Mesenchymal stem cell (in vitro differentiated cells and primary cell): ENCODE results near the gene CHST12.
A peak's percentile ranks its signal among the peaks of the same experiment; 100 is the strongest.

ENCODE experiments used
- DNase-seq: peaks from one replicate; pipeline ENCODE4 v3.0.0-alpha.2; 2013
- H2AFZ ChIP-seq: one replicate; pipeline ENCODE4 v1.6.1; 2013; ENCODE audit warnings: low read depth, mild to moderate bottlenecking, control low read depth, inconsistent platforms, low read length, moderate library complexity
- H2AK5ac ChIP-seq: 2 replicates; pipeline ENCODE4 v1.6.1; 2013; ENCODE audit warnings: low read length, moderate library complexity, mild to moderate bottlenecking, inconsistent platforms; ENCODE audit not compliant: severe bottlenecking
- H2BK120ac ChIP-seq: one replicate; pipeline ENCODE4 v1.6.1; 2013; ENCODE audit warnings: low read depth, mild to moderate bottlenecking, inconsistent platforms, low read length, moderate library complexity
- H2BK12ac ChIP-seq, 2 experiments: one replicate each; pipeline ENCODE4 v1.6.1; 2013; ENCODE audit warnings: inconsistent platforms in 2 of 2, low read length in 2 of 2, mild to moderate bottlenecking in 2 of 2, moderate library complexity in 2 of 2, control low read depth in 1 of 2
- H2BK15ac ChIP-seq: one replicate; pipeline ENCODE4 v1.6.1; 2013; ENCODE audit warnings: mild to moderate bottlenecking, low read depth, inconsistent platforms; ENCODE audit not compliant: poor library complexity, severe bottlenecking
- H2BK5ac ChIP-seq: 2 replicates; pipeline ENCODE4 v1.6.1; 2013; ENCODE audit warnings: low read depth, mild to moderate bottlenecking, low read length, control low read depth, inconsistent platforms; ENCODE audit not compliant: poor library complexity, severe bottlenecking
- H3K14ac ChIP-seq, 2 experiments: one replicate each; pipeline ENCODE4 v1.6.1; 2013; ENCODE audit warnings: inconsistent platforms in 2 of 2, low read length in 2 of 2, control low read depth in 1 of 2, mild to moderate bottlenecking in 1 of 2, moderate library complexity in 1 of 2
- H3K18ac ChIP-seq, 2 experiments: one replicate each; pipeline ENCODE4 v1.6.1; 2013; ENCODE audit warnings: inconsistent platforms in 2 of 2, low read length in 2 of 2, control low read depth in 1 of 2, low read depth in 1 of 2, mild to moderate bottlenecking in 1 of 2
- H3K23ac ChIP-seq, 2 experiments: one replicate each; pipeline ENCODE4 v1.6.1; 2013; ENCODE audit warnings: inconsistent platforms in 2 of 2, low read length in 2 of 2, mild to moderate bottlenecking in 2 of 2, moderate library complexity in 2 of 2, control low read depth in 1 of 2
- H3K27ac ChIP-seq: 2 replicates; pipeline ENCODE4 v1.5.1; 2013; ENCODE audit warnings: mild to moderate bottlenecking, moderate library complexity, low read length, control low read depth, inconsistent platforms; ENCODE audit not compliant: poor library complexity, severe bottlenecking
- H3K27me3 ChIP-seq, 2 experiments: 2 replicates each; pipeline versions ENCODE4 v1.6.1 to v1.7.0; 2013; ENCODE audit warnings: low read length in 2 of 2, mild to moderate bottlenecking in 2 of 2, moderate library complexity in 2 of 2, control low read depth in 1 of 2, inconsistent platforms in 1 of 2; ENCODE audit not compliant: control insufficient read depth in 1 of 2, insufficient read depth in 1 of 2
- H3K36me3 ChIP-seq, 2 experiments: 2 replicates each; pipeline versions ENCODE4 v1.6.1 to v1.7.0; 2013; ENCODE audit warnings: low read length in 2 of 2, control low read depth in 1 of 2, inconsistent platforms in 1 of 2, low read depth in 1 of 2, mild to moderate bottlenecking in 1 of 2; ENCODE audit not compliant: insufficient read depth in 2 of 2, control insufficient read depth in 1 of 2
- H3K4ac ChIP-seq, 2 experiments: one replicate each; pipeline ENCODE4 v1.6.1; 2013; ENCODE audit warnings: inconsistent platforms in 2 of 2, low read length in 2 of 2, mild to moderate bottlenecking in 2 of 2, moderate library complexity in 2 of 2, control low read depth in 1 of 2, low read depth in 1 of 2
- H3K4me1 ChIP-seq: 2 replicates; pipeline ENCODE4 v1.6.1; 2013; ENCODE audit warnings: low read depth, low read length, control low read depth; ENCODE audit not compliant: control insufficient read depth, insufficient read depth
- H3K4me2 ChIP-seq: 2 replicates; pipeline ENCODE4 v1.6.1; 2013; ENCODE audit warnings: low read length, mild to moderate bottlenecking, inconsistent platforms; ENCODE audit not compliant: poor library complexity, severe bottlenecking
- H3K4me3 ChIP-seq, 2 experiments: 2 replicates each; pipeline versions ENCODE4 v1.5.1 to v1.7.0; 2013; ENCODE audit warnings: low read length in 2 of 2, mild to moderate bottlenecking in 2 of 2, control low read depth in 1 of 2, low read depth in 1 of 2; ENCODE audit not compliant: insufficient read depth in 1 of 2
- H3K79me1 ChIP-seq: replicated peaks from 2 replicates; pipeline ENCODE4 v1.6.1; 2013; ENCODE audit warnings: mild to moderate bottlenecking, control low read depth, low read length, inconsistent platforms; ENCODE audit not compliant: poor library complexity, severe bottlenecking
- H3K9ac ChIP-seq: 2 replicates; pipeline ENCODE4 v1.7.0; 2013; ENCODE audit warnings: mild to moderate bottlenecking, low read length, moderate library complexity
- H3K9me3 ChIP-seq: 2 replicates; pipeline ENCODE4 v1.7.0; 2013; ENCODE audit warnings: mild to moderate bottlenecking, low read length; ENCODE audit not compliant: control insufficient read depth
- H4K8ac ChIP-seq: one replicate; pipeline ENCODE4 v1.6.1; 2013; ENCODE audit warnings: inconsistent platforms, mild to moderate bottlenecking, low read length, moderate library complexity
- H4K91ac ChIP-seq: one replicate; pipeline ENCODE4 v1.6.1; 2013; ENCODE audit warnings: mild to moderate bottlenecking, low read length, inconsistent platforms
- WGBS: methylation state at CpG from one replicate; pipeline ENCODE4 v1.1.7; 2013; ENCODE audit warnings: mixed read lengths; 5-methylcytosine and 5-hydroxymethylcytosine counted together

Gene CHST12

GRCh38 chr7:2354939-2355704 lies 48.3 kb upstream of the CHST12 start:
- Histone ChIP-seq H3K79me1 (peaks cover 11% of the 10 kb centered on the region), H2BK120ac (peak overlapping the region; percentile 83), H3K18ac (peak overlapping the region; percentile 48 to 67), H3K27ac (no peak overlapping the region), H2BK15ac (no peak overlapping the region), H4K91ac (no peak overlapping the region), H2BK5ac (peak overlapping the region; percentile 10), H3K23ac (peak overlapping the region in 1 of 2 experiments; percentile 94), H3K4me2 (peak overlapping the region; percentile 87), H3K4me1 (peaks cover 15% of the 10 kb centered on the region), H3K9me3 (no peaks in the 10 kb centered on the region), H3K27me3 (no peaks in the 10 kb centered on the region), H2AK5ac (no peak overlapping the region), H2BK12ac (no peak overlapping the region), H3K4ac (peak overlapping the region; percentile 15 to 93), H3K14ac (peak overlapping the region in 1 of 2 experiments; percentile 72), H3K9ac (peak overlapping the region; percentile 100), H3K4me3 (peak overlapping the region; percentile 96 to 99), H4K8ac (no peak overlapping the region), H2AFZ (peak overlapping the region; percentile 51), H3K36me3 (peaks cover 20 to 22% of the 10 kb centered on the region in 2 experiments)
- WGBS = under 1% methylated on average over 59 of the region's 92 CpGs
- peak; percentile 34 for DNase-seq

- H4K91ac ChIP-seq = no peak overlapping the region
- peak overlapping the region; percentile 96 to 99 for H3K4me3 ChIP-seq
- H3K27me3 ChIP-seq = no peaks in the 10 kb centered on the region
- H2BK120ac ChIP-seq = no peak overlapping the region
- no peak overlapping the region for H3K23ac ChIP-seq
- H2BK5ac ChIP-seq = no peak overlapping the region
- DNase-seq = peak; percentile 32
- H2BK12ac ChIP-seq = no peak overlapping the region
- H2AK5ac ChIP-seq = no peak overlapping the region
- H3K9ac ChIP-seq = peak overlapping the region; percentile 100
- no peak overlapping the region for H2AFZ ChIP-seq
- peaks cover 21 to 22% of the 10 kb centered on the region in 2 experiments for H3K36me3 ChIP-seq
- peak overlapping the region in 1 of 2 experiments; percentile 72 for H3K14ac ChIP-seq
- H3K4me1 ChIP-seq = peaks cover 15% of the 10 kb centered on the region
- H3K9me3 ChIP-seq = no peaks in the 10 kb centered on the region
- 2% methylated on average over 9 of the region's 9 CpGs for WGBS
- H3K4ac ChIP-seq = peak overlapping the region in 1 of 2 experiments; percentile 93
- peak overlapping the region; percentile 87 for H3K4me2 ChIP-seq
- no peak overlapping the region for H4K8ac ChIP-seq
- no peak overlapping the region for H3K27ac ChIP-seq
- no peak overlapping the region for H3K18ac ChIP-seq
- no peak overlapping the region for H2BK15ac ChIP-seq
- peaks cover 11% of the 10 kb centered on the region for H3K79me1 ChIP-seq
Observed at GRCh38 chr7:2355705-2356008, 47.8 kb upstream of the CHST12 start.

GRCh38 chr7:2357165-2357564 lies 46.2 kb upstream of the CHST12 start:
- H4K8ac ChIP-seq = no peak overlapping the region
- no peak overlapping the region for H3K23ac ChIP-seq
- H3K9me3 ChIP-seq = no peaks in the 10 kb centered on the region
- peaks cover 24 to 31% of the 10 kb centered on the region in 2 experiments for H3K36me3 ChIP-seq
- H2BK5ac ChIP-seq = no peak overlapping the region
- no peak overlapping the region for H2BK15ac ChIP-seq
- H3K4me2 ChIP-seq = no peak overlapping the region
- peak overlapping the region in 1 of 2 experiments; percentile 36 for H3K4ac ChIP-seq
- H3K18ac ChIP-seq = no peak overlapping the region
- H3K9ac ChIP-seq = peak overlapping the region; percentile 100
- no peak overlapping the region for H2BK120ac ChIP-seq
- no peak overlapping the region for H3K14ac ChIP-seq
- 93% methylated on average over 8 of the region's 8 CpGs for WGBS
- no peak overlapping the region for H2AFZ ChIP-seq
- peak; percentile 7 for DNase-seq
- H3K4me3 ChIP-seq = peak overlapping the region in 1 of 2 experiments; percentile 96
- H2AK5ac ChIP-seq = no peak overlapping the region
- H2BK12ac ChIP-seq = no peak overlapping the region
- H3K79me1 ChIP-seq = peaks cover 7% of the 10 kb centered on the region
- H3K4me1 ChIP-seq = peaks cover 14% of the 10 kb centered on the region
- H4K91ac ChIP-seq = no peak overlapping the region
- H3K27me3 ChIP-seq = no peaks in the 10 kb centered on the region
- no peak overlapping the region for H3K27ac ChIP-seq

DNA sequence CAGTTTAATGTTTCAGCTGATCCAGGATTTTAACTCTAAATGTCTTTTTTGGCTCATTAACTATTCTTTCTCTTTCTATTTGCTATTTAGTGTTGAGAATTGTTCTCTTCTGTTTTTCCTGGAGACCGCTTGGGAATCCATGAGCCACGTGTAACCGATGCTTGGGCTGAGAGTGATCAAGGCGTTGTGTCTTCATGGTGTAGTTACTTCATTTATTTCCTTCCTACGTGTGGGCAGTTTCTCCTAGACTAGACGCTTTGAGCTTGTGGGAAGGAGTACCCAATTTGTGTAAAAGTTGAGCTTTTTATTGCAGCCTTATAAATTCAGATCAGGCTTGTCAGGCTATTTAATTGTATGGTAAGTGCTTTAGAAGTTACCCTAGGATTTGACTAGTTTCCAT lies 45.8 kb upstream of the CHST12 start:
- H2BK5ac ChIP-seq = no peak overlapping the region
- no peak overlapping the region for H3K23ac ChIP-seq
- no peak overlapping the region for H3K27ac ChIP-seq
- H2BK15ac ChIP-seq = no peak overlapping the region
- H3K4me2 ChIP-seq = no peak overlapping the region
- peaks cover 28 to 35% of the 10 kb centered on the region in 2 experiments for H3K36me3 ChIP-seq
- peaks cover 9% of the 10 kb centered on the region for H3K79me1 ChIP-seq
- no peak overlapping the region for H2BK120ac ChIP-seq
- peak overlapping the region in 1 of 2 experiments; percentile 96 for H3K4me3 ChIP-seq
- H3K9me3 ChIP-seq = no peaks in the 10 kb centered on the region
- no peak overlapping the region for H3K14ac ChIP-seq
- DNase-seq = no peak
- no peak overlapping the region for H2BK12ac ChIP-seq
- H3K4ac ChIP-seq = no peak overlapping the region
- no peak overlapping the region for H2AFZ ChIP-seq
- H3K9ac ChIP-seq = peak overlapping the region; percentile 100
- H2AK5ac ChIP-seq = no peak overlapping the region
- peaks cover 14% of the 10 kb centered on the region for H3K4me1 ChIP-seq
- 93% methylated on average over 6 of the region's 6 CpGs for WGBS
- no peak overlapping the region for H4K91ac ChIP-seq
- no peak overlapping the region for H4K8ac ChIP-seq
- H3K27me3 ChIP-seq = no peaks in the 10 kb centered on the region
- H3K18ac ChIP-seq = no peak overlapping the region
